H1 (cell line): Measurements from ENCODE around the gene MRTFA.

ENCODE experiments used
- CTCF ChIP-seq, 3 experiments: IDR thresholded peaks; 1 replicate in 2 of 3; 2 replicates in 1 of 3; pipeline versions ENCODE4 v1.5.1 to v1.6.1; 2011; ENCODE audit warnings: low read length in 3 of 3, mild to moderate bottlenecking in 3 of 3, inconsistent platforms in 2 of 3, low read depth in 1 of 3, moderate library complexity in 1 of 3; ENCODE audit not compliant: insufficient read depth in 1 of 3; ENCODE audit errors: control extremely low read depth in 1 of 3
- EZH2 ChIP-seq: fragments of 200-600 bp; sonication (generic); IDR thresholded peaks from 2 replicates; pipeline ENCODE4 v1.7.1; 2012; ENCODE audit warnings: low read depth, mild to moderate bottlenecking, moderate library complexity, low read length, inconsistent platforms; ENCODE audit not compliant: severe bottlenecking
- NANOG ChIP-seq: IDR thresholded peaks from 2 replicates; pipeline ENCODE4 v1.6.1; 2011; ENCODE audit warnings: low read length, low read depth, mild to moderate bottlenecking, inconsistent platforms; ENCODE audit not compliant: insufficient read depth, poor library complexity, severe bottlenecking
- POLR2AphosphoS5 ChIP-seq: IDR thresholded peaks from 2 replicates; pipeline ENCODE4 v1.6.1; 2011; ENCODE audit warnings: low read depth, low read length
- ZNF274 ChIP-seq: IDR thresholded peaks from 2 replicates; pipeline ENCODE4 v1.7.0; 2012; ENCODE audit warnings: low read length, borderline replicate concordance; ENCODE audit errors: extremely low read depth

- TF ChIP-seq EZH2: no peak
- no peak for TF ChIP-seq CTCF (IDR thresholded peaks at IDR 0.05; ENCODE audit: control extremely low read depth in 1 of 3, insufficient read depth in 1 of 3, low read depth in 1 of 3, low read length in 3 of 3)
- TF ChIP-seq NANOG: no peak
- TF ChIP-seq POLR2AphosphoS5: no peak
- no peak for TF ChIP-seq ZNF274
These were observed 117.7 kb downstream of the MRTFA start for GRCh38 chr22:40518840-40519239.
